IMR-90 (cell line): ENCODE results near the gene NUFIP1. TPM values are rescaled to one million over a fixed set of nuclear protein-coding genes. Genes with fewer than 3 reads are reported as not detected.

Experiments
- ATAC-seq: fragments of 200-7000 bp; cut with Tn5 transposase; 2 replicates; pipeline ENCODE4 v1.9.1; 2020; ENCODE audit warnings: low read depth, mild to moderate bottlenecking, moderate library complexity
- BruUV-seq: library from RNA; stranded (reverse); fragments of 400-500 nt; replicated peaks from 2 replicates; lab custom pipeline; 2021; lab: Mats Ljungman, UMichigan
- CTCF ChIA-PET: fragments of 300-600 bp; formaldehyde crosslinking; extraction: SDS; loops from one replicate; lab custom pipeline; 2021; ENCODE audit warnings: antibody characterized with exemption; lab: Yijun Ruan, JAX
- POLR2A ChIA-PET: fragments of 300-600 bp; sonication (Branson Sonifier 250); formaldehyde crosslinking; loops from one replicate; lab custom pipeline; 2022; ENCODE audit warnings: antibody characterized with exemption; ENCODE audit not compliant: unreplicated experiment; lab: Charles Lee
- DNase-seq: peaks from one replicate; pipeline ENCODE4 v3.0.0; 2013
- H2AFZ ChIP-seq: replicated peaks from 2 replicates; pipeline ENCODE3; 2013; ENCODE audit warnings: low read length, mild to moderate bottlenecking; ENCODE audit not compliant: poor library complexity
- H2AK5ac ChIP-seq: 2 replicates; pipeline ENCODE4 v1.6.1; 2013; ENCODE audit warnings: low read depth, low read length, inconsistent platforms
- H2AK9ac ChIP-seq: replicated peaks from 2 replicates; pipeline ENCODE3; 2013; ENCODE audit warnings: mild to moderate bottlenecking, low read depth, low read length, moderate library complexity; ENCODE audit not compliant: poor library complexity
- H2BK120ac ChIP-seq: 2 replicates; pipeline ENCODE4 v1.6.1; 2013; ENCODE audit warnings: low read depth, low read length, inconsistent platforms
- H2BK15ac ChIP-seq: 3 replicates; pipeline ENCODE4 v1.6.1; 2013; ENCODE audit warnings: low read depth, low read length, inconsistent platforms
- H2BK20ac ChIP-seq: 2 replicates; pipeline ENCODE4 v1.6.1; 2013; ENCODE audit warnings: low read depth, mild to moderate bottlenecking, inconsistent platforms, low read length, moderate library complexity
- H2BK5ac ChIP-seq: 2 replicates; pipeline ENCODE4 v1.6.1; 2013; ENCODE audit warnings: mild to moderate bottlenecking, low read depth, low read length, inconsistent platforms; ENCODE audit not compliant: poor library complexity, severe bottlenecking
- H3K14ac ChIP-seq: replicated peaks from 2 replicates; pipeline ENCODE4 v1.6.1; 2013; ENCODE audit warnings: low read depth, low read length, inconsistent platforms
- H3K18ac ChIP-seq: 2 replicates; pipeline ENCODE4 v1.6.1; 2013; ENCODE audit warnings: low read depth, low read length, control low read depth
- H3K23ac ChIP-seq: 2 replicates; pipeline ENCODE4 v1.6.1; 2013; ENCODE audit warnings: low read depth, low read length, inconsistent platforms
- H3K27ac ChIP-seq: 2 replicates; pipeline ENCODE4 v1.5.1; 2013; ENCODE audit warnings: mild to moderate bottlenecking, control low read depth, low read length; ENCODE audit not compliant: insufficient read depth
- H3K27me3 ChIP-seq: 2 replicates; pipeline ENCODE4 v1.6.1; 2013; ENCODE audit warnings: low read length; ENCODE audit not compliant: control insufficient read depth, insufficient read depth
- H3K36me3 ChIP-seq: 2 replicates; pipeline ENCODE4 v1.6.1; 2013; ENCODE audit warnings: low read length, mixed read lengths; ENCODE audit not compliant: control insufficient read depth, insufficient read depth
- H3K4ac ChIP-seq: 2 replicates; pipeline ENCODE4 v1.6.1; 2013; ENCODE audit warnings: low read depth, low read length, inconsistent platforms
- H3K4me1 ChIP-seq: 2 replicates; pipeline ENCODE4 v1.6.1; 2013; ENCODE audit warnings: low read length, mixed read lengths; ENCODE audit not compliant: control insufficient read depth, insufficient read depth
- H3K4me2 ChIP-seq: 2 replicates; pipeline ENCODE4 v1.6.1; 2013; ENCODE audit warnings: low read depth, mild to moderate bottlenecking, control low read depth, low read length, moderate library complexity
- H3K4me3 ChIP-seq: 2 replicates; pipeline ENCODE4 v1.5.1; 2013; ENCODE audit warnings: low read depth, mild to moderate bottlenecking, control low read depth, low read length, moderate library complexity; ENCODE audit not compliant: insufficient read depth
- H3K56ac ChIP-seq: 2 replicates; pipeline ENCODE4 v1.6.1; 2013; ENCODE audit warnings: low read length, inconsistent platforms; ENCODE audit not compliant: insufficient read depth; ENCODE audit errors: extremely low read depth
- H3K79me1 ChIP-seq, 2 experiments: 2 replicates each; pipeline ENCODE4 v1.6.1; 2013; ENCODE audit warnings: low read length in 2 of 2, inconsistent platforms in 1 of 2, low read depth in 1 of 2
- H3K9ac ChIP-seq: 2 replicates; pipeline ENCODE4 v1.6.1; 2013; ENCODE audit warnings: low read depth, low read length, control low read depth
- H3K9me1 ChIP-seq: 2 replicates; pipeline ENCODE4 v1.6.1; 2013; ENCODE audit warnings: low read length, inconsistent platforms; ENCODE audit not compliant: insufficient read depth
- H3K9me3 ChIP-seq: 2 replicates; pipeline ENCODE4 v1.6.1; 2013; ENCODE audit warnings: low read length; ENCODE audit not compliant: control insufficient read depth, insufficient read depth
- H4K20me1 ChIP-seq: 2 replicates; pipeline ENCODE4 v1.6.1; 2013; ENCODE audit warnings: low read length, inconsistent platforms; ENCODE audit not compliant: insufficient read depth
- H4K5ac ChIP-seq: 2 replicates; pipeline ENCODE4 v1.6.1; 2013; ENCODE audit warnings: mild to moderate bottlenecking, low read depth, low read length, control low read depth
- H4K8ac ChIP-seq, 2 experiments: 2 replicates each; pipeline ENCODE4 v1.6.1; 2013; ENCODE audit warnings: low read depth in 2 of 2, low read length in 2 of 2, control low read depth in 1 of 2, inconsistent platforms in 1 of 2
- H4K91ac ChIP-seq: 2 replicates; pipeline ENCODE4 v1.6.1; 2013; ENCODE audit warnings: low read depth, low read length, inconsistent platforms; ENCODE audit not compliant: insufficient read depth
- CEBPB ChIP-seq: IDR thresholded peaks from 2 replicates; pipeline ENCODE4 v1.6.1; 2012; ENCODE audit warnings: low read depth, low read length, improper control_type of control experiment
- CTCF ChIP-seq: conservative IDR thresholded peaks from 2 replicates; pipeline ENCODE4 v1.5.1; 2012; ENCODE audit warnings: mild to moderate bottlenecking, low read depth, low read length, improper control_type of control experiment
- ELK1 ChIP-seq: fragments of 150-350 bp; IDR thresholded peaks from 2 replicates; pipeline ENCODE4 v1.6.1; 2016; ENCODE audit warnings: low read depth, mild to moderate bottlenecking, low read length, moderate library complexity, borderline replicate concordance
- FOS ChIP-seq: fragments of 150-350 bp; IDR thresholded peaks from 2 replicates; pipeline ENCODE4 v1.6.1; 2016; ENCODE audit warnings: low read depth, low read length
- MAFK ChIP-seq: IDR thresholded peaks from 2 replicates; pipeline ENCODE4 v1.6.1; 2012; ENCODE audit warnings: low read depth, low read length, improper control_type of control experiment
- MXI1 ChIP-seq: IDR thresholded peaks from 2 replicates; pipeline ENCODE4 v1.6.1; 2012; ENCODE audit warnings: low read depth, mild to moderate bottlenecking, low read length, moderate library complexity, borderline replicate concordance
- POLR2A ChIP-seq: IDR thresholded peaks from 2 replicates; pipeline ENCODE4 v1.6.1; 2012; ENCODE audit warnings: mild to moderate bottlenecking, low read depth, low read length
- RAD21 ChIP-seq: IDR thresholded peaks from 2 replicates; pipeline ENCODE4 v1.6.1; 2012; ENCODE audit warnings: low read length, improper control_type of control experiment
- RCOR1 ChIP-seq: IDR thresholded peaks from 2 replicates; pipeline ENCODE4 v1.6.1; 2012; ENCODE audit warnings: mild to moderate bottlenecking, low read length, improper control_type of control experiment; ENCODE audit not compliant: insufficient replicate concordance
- RFX5 ChIP-seq: IDR thresholded peaks from 2 replicates; pipeline ENCODE4 v1.8.0; 2012; ENCODE audit warnings: low read depth, mild to moderate bottlenecking, low read length, moderate library complexity
- SMC3 ChIP-seq: fragments of 150-350 bp; IDR thresholded peaks from 2 replicates; pipeline ENCODE4 v1.6.1; 2016; ENCODE audit warnings: low read depth, mild to moderate bottlenecking, antibody characterized with exemption, low read length, moderate library complexity
- WGBS, 2 experiments: methylation state at CpG; one replicate each; pipeline versions ENCODE4 v1.1.5 to v1.1.7; 2013; ENCODE audit warnings: missing lambda C conversion rate in 2 of 2; ENCODE audit not compliant: insufficient read length in 1 of 2; ENCODE audit errors: extremely low coverage in 2 of 2; 5-methylcytosine and 5-hydroxymethylcytosine counted together
- dilution Hi-C: fragments of 300-500 bp; cut with HindIII; formaldehyde crosslinking; loops from one replicate; pipeline ENCODE4 v1.14.3; 2018; ENCODE audit warnings: low sequenced_read_pairs; ENCODE audit not compliant: unreplicated experiment
- in situ Hi-C: fragments of 300-500 bp; cut with MboI; formaldehyde crosslinking; loops from 3 replicates; pipeline ENCODE4 v1.14.3; 2019; ENCODE audit warnings: low sequenced_read_pairs, inconsistent platforms, mixed read lengths
- intact Hi-C: fragments of 100-400 bp; cut with micrococcal nuclease; formaldehyde crosslinking; loops from 2 replicates; pipeline ENCODE4 v1.10.0; 2022
- polyA plus RNA-seq, 3 experiments: library from polyadenylated mRNA; depleted of rRNA; stranded (reverse); fragments of >200 nt; gene quantifications; 2 replicates each; pipeline ENCODE4 v1.2.3, GENCODE V29; 2012; ENCODE audit warnings: low replicate concordance in 1 of 3
- total RNA-seq: library from RNA; depleted of rRNA; stranded (reverse); fragments of >200 nt; gene quantifications from 2 replicates; pipeline ENCODE4 v1.2.3, GENCODE V29; 2012

NUFIP1 gene
- total and polyA plus RNA-seq, 2 of the 4 experiments (the other 2 are of a cell fraction) = 1.4 to 2.3 TPM

GRCh38 chr13:44906713-44907112 is 82.6 kb downstream of the NUFIP1 start:
- POLR2A ChIA-PET = interaction anchor here (1.1 kb wide), 1 partner anchor 11 kb away, joined by 6 read pairs; no protein-coding TSS in a partner anchor

More at GRCh38 chr13:44906713-44907112, 82.6 kb downstream of the NUFIP1 start:
- no peak overlapping the region; the same call in 1 of the 2 replicates for H3K4ac ChIP-seq
- H3K9me1 ChIP-seq = peaks cover 15% of the 10 kb centered on the region
- ATAC-seq (peak; percentile 44), DNase-seq (peak; percentile 71)
- H3K79me1 ChIP-seq = no peaks in the 10 kb centered on the region
- no peak overlapping the region for H3K56ac ChIP-seq
- no peak overlapping the region for H4K91ac ChIP-seq
- H3K4me1 ChIP-seq = peaks cover 27% of the 10 kb centered on the region
- CTCF ChIA-PET = no interaction called here
- 0 out of 2 replicates have a peak overlapping the region, but pooled peaks have one; percentile 4 for H3K14ac ChIP-seq
- in situ Hi-C loops (no loop called here), dilution Hi-C loops (no loop called here), intact Hi-C loops (no loop called here)
- peak overlapping the region; percentile 28 for H2BK20ac ChIP-seq
- H4K8ac ChIP-seq = no peak overlapping the region
- H2BK15ac ChIP-seq = no peak overlapping the region; the same call in 2 of the 3 replicates
- peak overlapping the region; percentile 27; the same call in 1 of the 2 replicates for H2BK120ac ChIP-seq
- peak overlapping the region; percentile 10; the same call in 1 of the 2 replicates for H3K18ac ChIP-seq
- peaks cover 4% of the 10 kb centered on the region for H3K9me3 ChIP-seq
- no peak overlapping the region for H4K5ac ChIP-seq
- WGBS, 2 experiments = 0% methylated on average over 4 of the region's 6 CpGs; no CpG with 5 or more reads in 1 of the 2 experiments
- peak overlapping the region; percentile 27 for H2AFZ ChIP-seq
- H2AK9ac ChIP-seq = no peak overlapping the region
- no peak overlapping the region for H3K27ac ChIP-seq
- H3K4me3 ChIP-seq = no peak overlapping the region
- no peak overlapping the region for H3K9ac ChIP-seq
- no peaks in the 10 kb centered on the region for H3K27me3 ChIP-seq
- no peaks in the 10 kb centered on the region; the same call in 1 of the 2 replicates for H4K20me1 ChIP-seq
- H3K4me2 ChIP-seq = peak overlapping the region; percentile 49
- H2BK5ac ChIP-seq = no peak overlapping the region
- no TSS peak for BruUV-seq
- no peak overlapping the region for H3K23ac ChIP-seq
- H3K36me3 ChIP-seq = no peaks in the 10 kb centered on the region
- TF ChIP-seq RAD21 (no peak), CTCF (no peak), SMC3 (no peak), CEBPB (no peak), POLR2A (no peak), MXI1 (no peak), FOS (no peak), RFX5 (no peak), MAFK (no peak), ELK1 (no peak), RCOR1 (no peak)
- no peak overlapping the region for H2AK5ac ChIP-seq
